LoVo (cell line): ENCODE data around the gene AFP.

Experiments used
- DNase-seq: peaks from one replicate; pipeline ENCODE4 v3.0.0-alpha.2; 2016; ENCODE audit warnings: low spot score

The AFP gene

GRCh38 chr4:73460913-73461522, 25.0 kb downstream of the AFP start:
- no peak for DNase-seq

GRCh38 chr4:73468170-73468569, 32.1 kb downstream of the AFP start:
- no peak for DNase-seq

GRCh38 chr4:73470728-73471127, 34.7 kb downstream of the AFP start:
- DNase-seq: no peak

- DNase-seq: no peak
Observed at GRCh38 chr4:73477176-73477575, 41.2 kb downstream of the AFP start.

GRCh38 chr4:73479323-73479722, 43.3 kb downstream of the AFP start:
- DNase-seq: no peak

GRCh38 chr4:73481358-73481757, 45.3 kb downstream of the AFP start, which contains the start of gene AFM:
AFM (plus strand) TSS chr4:73481745; CDS start chr4:73481776, 31 bp downstream.
- no peak for DNase-seq

GRCh38 chr4:73485085-73485484, 49.1 kb downstream of the AFP start:
- DNase-seq: no peak

- DNase-seq: no peak
Observed at GRCh38 chr4:73485596-73485995, 49.6 kb downstream of the AFP start.

GRCh38 chr4:73486497-73486896, 50.5 kb downstream of the AFP start:
- no peak for DNase-seq

- DNase-seq: no peak
Observed at GRCh38 chr4:73487233-73487632, 51.2 kb downstream of the AFP start.

GRCh38 chr4:73499996-73500765, 64.2 kb downstream of the AFP start:
- peak; percentile 15 for DNase-seq

GRCh38 chr4:73501664-73502265, 65.7 kb downstream of the AFP start:
- no peak for DNase-seq

- DNase-seq: no peak
Observed at GRCh38 chr4:73505567-73505966, 69.5 kb downstream of the AFP start.
